Peyer's patch (tissue), 4 donors: ENCODE results near the gene SORBS1.

ENCODE experiments used
- CTCF ChIP-seq, 6 experiments: fragments of 450-650 bp in 4 of 6; fragments of 200-600 bp in 2 of 6; sonication (generic) in 1 of 6; IDR thresholded peaks; one replicate each; pipeline ENCODE4 v1.5.1; 2017 to 2019; ENCODE audit warnings: antibody characterized with exemption in 6 of 6, mild to moderate bottlenecking in 3 of 6, moderate library complexity in 1 of 6
- POLR2A ChIP-seq, 2 donors: fragments of 450-650 bp; IDR thresholded peaks; one replicate each; pipeline ENCODE4 v1.5.1; 2017; ENCODE audit warnings: antibody characterized with exemption in 2 of 2, mild to moderate bottlenecking in 2 of 2, moderate library complexity in 2 of 2

GRCh38 chr10:95394161-95394880 is 166.8 kb downstream of the SORBS1 start:
- TF ChIP-seq CTCF (IDR thresholded peaks at IDR 0.05): no peak
- no peak for TF ChIP-seq POLR2A (IDR thresholded peaks at IDR 0.05)
